ENCODE results near the gene BRWD1.

The BRWD1 gene

GRCh38 chr21:39183272-39184049 lies 130.0 kb downstream of the BRWD1 start, which contains the start of gene PSMG1:
PSMG1 (minus strand) TSS chr21:39183451; CDS start chr21:39183385, 66 bp downstream.
- no peaks in the 10 kb centered on the region for H3K27me3 ChIP-seq (ENCODE audit: control insufficient read depth, insufficient read depth, low read length)
- peaks cover 2% of the 10 kb centered on the region for H3K36me3 ChIP-seq (ENCODE audit: control insufficient read depth, insufficient read depth, low read length)
- peaks cover 15% of the 10 kb centered on the region for H3K4me1 ChIP-seq (ENCODE audit: control insufficient read depth, insufficient read depth, low read length)
- H3K9ac ChIP-seq (ENCODE audit: low read length): peak within 1 kb of the TSS; percentile 96
- H3K4me3 ChIP-seq (ENCODE audit: low read length): peak within 1 kb of the TSS; percentile 99
- peak within 1 kb of the TSS; percentile 94 for H3K27ac ChIP-seq (ENCODE audit: low read depth, low read length)

DNA sequence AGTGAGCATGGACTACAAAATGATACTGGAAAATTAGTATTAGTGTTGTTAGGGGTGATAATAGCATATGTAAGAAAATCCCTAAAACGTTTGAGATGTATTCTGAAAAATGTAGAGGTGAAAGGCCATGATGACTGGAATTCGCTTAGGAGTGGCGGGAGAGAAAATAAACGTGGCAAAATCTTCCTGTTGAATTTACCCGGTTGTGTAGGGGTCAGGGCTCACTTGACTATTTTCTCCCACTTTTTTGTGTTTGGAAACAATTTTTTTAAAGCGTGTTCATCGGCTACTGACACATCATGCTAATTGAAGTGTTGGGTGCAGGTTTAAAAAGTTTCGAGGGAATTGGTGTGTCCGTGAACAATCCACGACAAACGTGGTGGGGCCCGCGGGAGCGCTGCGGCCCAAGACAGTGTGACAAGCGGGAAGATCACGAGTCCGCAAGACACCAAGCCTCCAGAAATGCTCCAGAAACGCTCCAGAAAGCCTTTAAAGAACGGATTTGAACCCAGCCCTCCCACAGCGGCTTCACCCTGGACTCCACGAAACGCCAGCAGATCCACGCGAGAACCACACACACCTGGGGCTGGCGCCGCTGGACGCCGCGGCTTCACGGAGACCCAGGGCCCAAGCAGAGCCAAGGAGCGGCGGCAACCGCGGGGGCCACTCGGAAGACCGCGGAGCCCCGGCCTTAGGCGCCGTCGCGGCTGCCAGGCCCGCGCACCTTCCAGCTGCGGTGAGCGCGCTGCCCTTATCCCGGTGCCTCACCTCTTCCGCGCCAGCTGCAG lies 130.8 kb downstream of the BRWD1 start:
- Histone ChIP-seq H3K36me3 (ENCODE audit: control insufficient read depth, insufficient read depth, low read length) (peaks cover 2% of the 10 kb centered on the region), H3K4me3 (ENCODE audit: low read length) (peak overlapping the region; percentile 99), H3K9ac (ENCODE audit: low read length) (peak overlapping the region; percentile 96), H3K27me3 (ENCODE audit: control insufficient read depth, insufficient read depth, low read length) (no peaks in the 10 kb centered on the region), H3K4me1 (ENCODE audit: control insufficient read depth, insufficient read depth, low read length) (peaks cover 15% of the 10 kb centered on the region), H3K27ac (ENCODE audit: low read depth, low read length) (peak overlapping the region; percentile 94)

DNA sequence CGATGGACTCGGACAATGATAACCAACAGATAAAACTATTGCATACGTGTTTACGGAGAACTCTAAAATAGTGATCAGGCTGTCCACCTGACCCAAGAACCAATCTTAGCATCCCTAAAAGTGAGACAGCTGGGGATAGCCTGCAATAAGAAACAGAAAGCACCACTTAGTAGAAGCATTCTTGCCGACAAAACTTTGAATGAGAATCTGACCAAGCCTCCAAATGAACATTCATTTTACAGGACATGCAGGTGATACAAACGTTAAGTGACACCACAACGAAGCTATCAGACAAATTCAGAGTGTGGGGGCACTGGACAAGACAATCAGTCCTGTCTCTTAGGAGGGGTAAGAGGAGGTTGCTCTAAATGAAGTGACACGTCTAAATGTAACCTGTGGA lies 131.4 kb downstream of the BRWD1 start:
- Histone ChIP-seq H3K27me3 (ENCODE audit: control insufficient read depth, insufficient read depth, low read length) (no peaks in the 10 kb centered on the region), H3K27ac (ENCODE audit: low read depth, low read length) (no peak overlapping the region)

DNA sequence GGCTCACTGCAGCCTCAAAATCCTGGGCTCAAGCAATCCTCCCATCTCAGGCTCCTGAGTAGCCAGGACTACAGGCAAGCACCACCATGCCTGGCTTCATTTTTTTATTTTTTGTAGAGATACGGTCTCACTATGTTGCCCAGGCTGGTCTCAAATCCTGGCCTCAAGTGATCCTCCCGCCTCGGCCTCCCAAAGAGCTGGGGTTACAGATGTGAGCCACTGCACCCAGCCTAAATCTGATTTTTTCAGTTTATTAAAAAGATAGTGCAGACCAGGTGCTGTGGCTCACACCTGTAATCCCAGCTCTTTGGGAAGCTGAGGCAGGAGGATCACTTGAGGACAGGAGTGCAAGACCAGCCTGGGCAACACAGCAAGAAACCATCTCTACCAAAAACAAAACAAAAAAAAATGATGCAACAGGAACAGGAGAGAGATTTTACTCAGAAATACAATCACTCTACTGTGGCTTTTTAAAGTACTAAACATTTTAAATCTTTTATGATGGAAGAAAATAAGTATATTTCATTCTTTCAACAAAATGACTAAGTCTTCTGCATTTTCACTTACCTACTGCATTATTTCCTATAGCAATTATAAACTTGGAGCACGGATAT lies 132.1 kb downstream of the BRWD1 start:
- H3K4me3 ChIP-seq (ENCODE audit: low read length): no peak overlapping the region
- H3K27ac ChIP-seq (ENCODE audit: low read depth, low read length): no peak overlapping the region
- H3K4me1 ChIP-seq (ENCODE audit: control insufficient read depth, insufficient read depth, low read length): peaks cover 10% of the 10 kb centered on the region
- H3K27me3 ChIP-seq (ENCODE audit: control insufficient read depth, insufficient read depth, low read length): no peaks in the 10 kb centered on the region
- peaks cover 2% of the 10 kb centered on the region for H3K36me3 ChIP-seq (ENCODE audit: control insufficient read depth, insufficient read depth, low read length)
- no peak overlapping the region for H3K9ac ChIP-seq (ENCODE audit: low read length)

More for the DNA sequence above, 131.4 kb downstream of the BRWD1 start:
- H3K9ac ChIP-seq (ENCODE audit: low read length): no peak overlapping the region
- peaks cover 11% of the 10 kb centered on the region for H3K4me1 ChIP-seq (ENCODE audit: control insufficient read depth, insufficient read depth, low read length)
- peaks cover 2% of the 10 kb centered on the region for H3K36me3 ChIP-seq (ENCODE audit: control insufficient read depth, insufficient read depth, low read length)
- H3K4me3 ChIP-seq (ENCODE audit: low read length): peak overlapping the region; percentile 99

- Histone ChIP-seq H3K36me3 (ENCODE audit: control insufficient read depth, insufficient read depth, low read length) (peaks cover 2% of the 10 kb centered on the region), H3K4me3 (ENCODE audit: low read length) (no peak overlapping the region), H3K4me1 (ENCODE audit: control insufficient read depth, insufficient read depth, low read length) (peaks cover 10% of the 10 kb centered on the region), H3K27me3 (ENCODE audit: control insufficient read depth, insufficient read depth, low read length) (no peaks in the 10 kb centered on the region), H3K27ac (ENCODE audit: low read depth, low read length) (no peak overlapping the region), H3K9ac (ENCODE audit: low read length) (no peak overlapping the region)
Measured at GRCh38 chr21:39180429-39181019, 132.9 kb downstream of the BRWD1 start.

- peaks cover 2% of the 10 kb centered on the region for H3K36me3 ChIP-seq (ENCODE audit: control insufficient read depth, insufficient read depth, low read length)
- H3K9ac ChIP-seq (ENCODE audit: low read length): no peak overlapping the region
- H3K4me3 ChIP-seq (ENCODE audit: low read length): no peak overlapping the region
- peaks cover 8% of the 10 kb centered on the region for H3K4me1 ChIP-seq (ENCODE audit: control insufficient read depth, insufficient read depth, low read length)
- H3K27me3 ChIP-seq (ENCODE audit: control insufficient read depth, insufficient read depth, low read length): no peaks in the 10 kb centered on the region
- no peak overlapping the region for H3K27ac ChIP-seq (ENCODE audit: low read depth, low read length)
Measured at GRCh38 chr21:39178421-39178820, 135.0 kb downstream of the BRWD1 start.

GRCh38 chr21:39176271-39176709 lies 137.1 kb downstream of the BRWD1 start:
- no peak overlapping the region for H3K27ac ChIP-seq (ENCODE audit: low read depth, low read length)

DNA sequence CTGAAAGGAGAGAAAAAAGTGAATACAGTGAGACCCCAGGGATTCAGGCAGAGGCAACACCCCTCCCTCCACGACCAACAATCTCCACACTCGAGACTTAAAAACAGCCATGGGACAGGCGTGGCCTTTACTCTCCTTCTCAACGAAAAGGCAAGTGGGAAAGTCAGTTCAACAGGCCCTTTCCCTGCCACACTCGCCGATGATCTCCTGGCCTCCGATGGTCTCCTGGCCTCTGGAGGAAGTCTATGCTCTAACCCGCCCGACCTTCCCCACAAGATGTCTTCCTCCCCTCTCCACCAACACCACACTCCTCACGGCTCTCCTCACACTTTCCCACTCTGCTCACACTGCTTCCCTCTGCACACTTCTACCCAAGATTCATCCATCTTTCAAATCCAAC lies 137.8 kb downstream of the BRWD1 start:
- no peaks in the 10 kb centered on the region for H3K4me1 ChIP-seq (ENCODE audit: control insufficient read depth, insufficient read depth, low read length)
- H3K4me3 ChIP-seq (ENCODE audit: low read length): no peak overlapping the region
- no peak overlapping the region for H3K27ac ChIP-seq (ENCODE audit: low read depth, low read length)
- no peak overlapping the region for H3K9ac ChIP-seq (ENCODE audit: low read length)
- H3K27me3 ChIP-seq (ENCODE audit: control insufficient read depth, insufficient read depth, low read length): no peaks in the 10 kb centered on the region
- peaks cover 2% of the 10 kb centered on the region for H3K36me3 ChIP-seq (ENCODE audit: control insufficient read depth, insufficient read depth, low read length)

More at GRCh38 chr21:39176271-39176709, 137.1 kb downstream of the BRWD1 start:
- Histone ChIP-seq H3K4me3 (ENCODE audit: low read length) (no peak overlapping the region), H3K27me3 (ENCODE audit: control insufficient read depth, insufficient read depth, low read length) (no peaks in the 10 kb centered on the region), H3K36me3 (ENCODE audit: control insufficient read depth, insufficient read depth, low read length) (peaks cover 2% of the 10 kb centered on the region), H3K4me1 (ENCODE audit: control insufficient read depth, insufficient read depth, low read length) (no peaks in the 10 kb centered on the region), H3K9ac (ENCODE audit: low read length) (no peak overlapping the region)

DNA sequence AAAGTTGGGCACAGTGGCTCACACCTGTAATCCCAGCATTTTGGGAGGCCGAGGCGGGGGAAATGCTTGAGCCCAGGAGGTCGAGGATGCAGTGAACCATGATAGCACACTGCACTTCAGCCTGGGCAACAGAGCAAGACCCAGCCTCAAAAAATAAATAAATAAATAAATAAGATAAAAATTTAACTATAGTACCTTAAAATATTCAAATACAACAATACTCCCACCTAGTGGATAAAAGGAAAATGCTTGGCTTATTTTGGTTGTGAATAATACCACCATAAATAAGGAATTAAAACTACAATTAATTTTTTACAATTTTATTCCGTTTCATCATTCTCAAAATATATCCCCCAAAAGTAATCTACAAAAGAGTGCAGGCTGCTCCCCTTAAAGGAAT lies 138.3 kb downstream of the BRWD1 start:
- Histone ChIP-seq H3K4me1 (ENCODE audit: control insufficient read depth, insufficient read depth, low read length) (no peaks in the 10 kb centered on the region), H3K36me3 (ENCODE audit: control insufficient read depth, insufficient read depth, low read length) (peaks cover 2% of the 10 kb centered on the region), H3K27ac (ENCODE audit: low read depth, low read length) (no peak overlapping the region), H3K4me3 (ENCODE audit: low read length) (no peak overlapping the region), H3K9ac (ENCODE audit: low read length) (no peak overlapping the region), H3K27me3 (ENCODE audit: control insufficient read depth, insufficient read depth, low read length) (no peaks in the 10 kb centered on the region)

DNA sequence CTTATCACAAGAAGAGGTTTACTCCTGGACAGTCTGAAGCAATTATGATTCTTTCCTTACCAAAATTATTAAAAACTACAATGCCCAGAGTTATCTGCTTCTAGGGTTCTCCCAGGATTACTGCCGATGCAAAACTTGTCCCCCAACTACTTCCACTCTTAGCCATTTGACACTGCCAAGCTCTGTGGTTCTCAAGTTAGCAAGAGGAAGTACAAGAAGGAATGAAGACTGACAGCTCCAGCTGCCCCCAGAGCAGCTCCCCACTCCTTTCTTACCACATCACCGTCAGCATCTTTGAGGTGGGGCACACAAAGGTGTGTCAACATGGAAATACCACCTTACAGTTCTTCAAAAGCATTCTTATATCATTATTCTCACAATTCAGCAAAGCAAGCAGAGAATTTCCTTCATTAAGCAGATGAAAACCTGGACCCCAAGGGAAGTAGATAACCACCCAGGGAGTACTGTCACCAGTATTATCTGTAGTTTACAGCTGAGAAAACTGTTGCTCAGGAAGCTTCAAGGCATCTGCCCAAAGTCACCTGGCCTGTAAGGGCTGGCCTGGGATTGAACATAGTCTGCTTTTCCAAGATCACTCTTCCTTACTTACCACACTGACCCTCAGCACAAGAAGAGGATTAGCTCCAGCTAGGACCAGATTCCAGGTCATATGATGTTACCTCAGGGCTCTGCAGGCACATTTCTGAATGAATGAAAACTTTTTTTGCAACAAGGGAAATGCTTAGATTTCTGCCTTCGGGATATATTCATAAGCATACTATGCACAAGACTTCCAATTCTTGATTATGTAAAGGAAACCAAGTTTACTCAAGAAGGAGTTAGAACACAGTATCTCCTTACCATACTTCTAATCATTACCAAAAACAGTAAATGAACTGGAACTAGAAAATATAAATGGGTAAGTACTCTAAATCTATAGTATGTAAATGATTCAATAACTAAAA lies 139.4 kb downstream of the BRWD1 start:
- H3K36me3 ChIP-seq (ENCODE audit: control insufficient read depth, insufficient read depth, low read length): no peaks in the 10 kb centered on the region

DNA sequence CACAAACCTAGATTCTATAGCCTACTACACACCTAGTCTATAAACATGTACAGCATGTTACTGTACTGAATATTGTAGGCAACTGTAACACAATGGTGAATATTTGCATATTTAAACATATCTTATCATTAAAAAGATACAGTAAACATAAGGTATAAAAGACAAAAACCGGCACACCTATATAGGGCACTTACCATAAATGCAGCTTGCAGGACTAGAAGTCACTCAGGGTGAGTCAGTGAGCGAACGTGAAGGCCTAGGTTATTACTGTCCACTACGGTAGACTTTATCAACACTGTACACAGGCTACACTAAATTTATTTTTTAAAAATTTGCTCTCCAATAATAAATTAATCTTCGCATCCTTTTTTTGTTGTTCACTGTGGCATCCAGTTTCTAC lies 143.5 kb downstream of the BRWD1 start:
- Histone ChIP-seq H3K27ac (ENCODE audit: low read depth, low read length) (no peak overlapping the region), H3K4me3 (ENCODE audit: low read length) (no peak overlapping the region), H3K27me3 (ENCODE audit: control insufficient read depth, insufficient read depth, low read length) (no peaks in the 10 kb centered on the region), H3K9ac (ENCODE audit: low read length) (no peak overlapping the region), H3K4me1 (ENCODE audit: control insufficient read depth, insufficient read depth, low read length) (no peaks in the 10 kb centered on the region), H3K36me3 (ENCODE audit: control insufficient read depth, insufficient read depth, low read length) (no peaks in the 10 kb centered on the region)

More for the DNA sequence above, 139.4 kb downstream of the BRWD1 start:
- Histone ChIP-seq H3K9ac (ENCODE audit: low read length) (no peak overlapping the region), H3K27me3 (ENCODE audit: control insufficient read depth, insufficient read depth, low read length) (no peaks in the 10 kb centered on the region), H3K4me1 (ENCODE audit: control insufficient read depth, insufficient read depth, low read length) (no peaks in the 10 kb centered on the region), H3K4me3 (ENCODE audit: low read length) (no peak overlapping the region), H3K27ac (ENCODE audit: low read depth, low read length) (no peak overlapping the region)
